H1 (cell line): ENCODE data around the gene CD84. TPM values are rescaled to one million over a fixed set of nuclear protein-coding genes. Genes with fewer than 3 reads are reported as not detected.

Source experiments
- CTCF ChIA-PET: fragments of 300-600 bp; sonication (Branson Sonifier 250); formaldehyde crosslinking; loops from one replicate; lab custom pipeline; 2021; ENCODE audit not compliant: partially characterized antibody; lab: Charles Lee
- POLR2A ChIA-PET: fragments of 300-600 bp; sonication (Branson Sonifier 250); formaldehyde crosslinking; loops from one replicate; lab custom pipeline; 2021; ENCODE audit warnings: inconsistent platforms; ENCODE audit not compliant: partially characterized antibody; lab: Charles Lee
- DNase-seq, 2 experiments: peaks; one replicate each; pipeline versions ENCODE4 v3.0.0 to v3.0.0-alpha.2; 2010 to 2022; ENCODE audit warnings: low spot score in 2 of 2, low read depth in 1 of 2, mixed read lengths in 1 of 2
- FAIRE-seq: peaks from 2 replicates; lab custom pipeline; 2011; peaks lifted over from hg19 to GRCh38; lab: Jason Lieb, UNC
- H2AFZ ChIP-seq: 2 replicates; pipeline ENCODE4 v1.8.1; 2012; ENCODE audit warnings: low read length, inconsistent platforms
- H2AK5ac ChIP-seq: 2 replicates; pipeline ENCODE4 v1.6.1; 2013; ENCODE audit warnings: low read depth, low read length
- H2BK120ac ChIP-seq: replicated peaks from 2 replicates; pipeline ENCODE3; 2013; ENCODE audit warnings: low read depth, low read length, inconsistent platforms
- H2BK12ac ChIP-seq: 2 replicates; pipeline ENCODE4 v1.6.1; 2013; ENCODE audit warnings: low read depth, low read length
- H2BK15ac ChIP-seq: 2 replicates; pipeline ENCODE4 v1.6.1; 2013; ENCODE audit warnings: low read length
- H2BK20ac ChIP-seq: 2 replicates; pipeline ENCODE4 v1.6.1; 2013; ENCODE audit warnings: low read length
- H2BK5ac ChIP-seq: 2 replicates; pipeline ENCODE4 v1.6.1; 2013; ENCODE audit warnings: low read depth, low read length
- H3K14ac ChIP-seq: 2 replicates; pipeline ENCODE4 v1.6.1; 2013; ENCODE audit warnings: inconsistent platforms; ENCODE audit not compliant: insufficient read length
- H3K18ac ChIP-seq: 2 replicates; pipeline ENCODE4 v1.6.1; 2013; ENCODE audit warnings: low read length; ENCODE audit errors: extremely low read depth
- H3K23ac ChIP-seq: 2 replicates; pipeline ENCODE4 v1.6.1; 2013; ENCODE audit warnings: inconsistent platforms; ENCODE audit not compliant: insufficient read length
- H3K23me2 ChIP-seq: 2 replicates; pipeline ENCODE4 v1.6.1; 2013; ENCODE audit warnings: low read depth, low read length
- H3K27ac ChIP-seq: 2 replicates; pipeline ENCODE4 v1.6.1; 2011; ENCODE audit warnings: low read depth, low read length, inconsistent platforms
- H3K27me3 ChIP-seq, 4 experiments: replicated peaks in 1 of 4; 1 replicate in 1 of 4; 2 replicates in 3 of 4; pipeline versions ENCODE4 v1.6.1 to v1.8.1; 2011 to 2013; ENCODE audit warnings: low read length in 3 of 4, mild to moderate bottlenecking in 3 of 4, inconsistent platforms in 2 of 4, mixed read lengths in 2 of 4, moderate library complexity in 1 of 4; ENCODE audit not compliant: control insufficient read depth in 3 of 4, insufficient read depth in 3 of 4; ENCODE audit errors: extremely low read depth in 1 of 4
- H3K36me3 ChIP-seq, 4 experiments: 2 replicates each; pipeline versions ENCODE4 v1.6.1 to v1.8.1; 2011 to 2013; ENCODE audit warnings: mild to moderate bottlenecking in 4 of 4, low read length in 3 of 4, moderate library complexity in 2 of 4, control low read depth in 1 of 4, inconsistent platforms in 1 of 4; ENCODE audit not compliant: insufficient read depth in 4 of 4, control insufficient read depth in 2 of 4
- H3K4ac ChIP-seq: replicated peaks from 2 replicates; pipeline ENCODE3; 2013; ENCODE audit warnings: low read length, low read depth, mixed read lengths, inconsistent platforms; ENCODE audit not compliant: insufficient read length
- H3K4me1 ChIP-seq, 4 experiments: replicated peaks in 1 of 4; 1 replicate in 1 of 4; 2 replicates in 3 of 4; pipeline versions ENCODE4 v1.6.1 to v1.8.1; 2011 to 2013; ENCODE audit warnings: low read length in 3 of 4, inconsistent platforms in 2 of 4, mixed read lengths in 1 of 4; ENCODE audit not compliant: insufficient read depth in 4 of 4, control insufficient read depth in 3 of 4
- H3K4me2 ChIP-seq, 2 experiments: 2 replicates each; pipeline versions ENCODE4 v1.6.1 to v1.8.1; 2011 to 2013; ENCODE audit warnings: low read depth in 2 of 2, low read length in 2 of 2, control low read depth in 1 of 2, inconsistent platforms in 1 of 2, mild to moderate bottlenecking in 1 of 2; ENCODE audit not compliant: insufficient read depth in 1 of 2
- H3K4me3 ChIP-seq, 4 experiments: fragments of 200-600, 300-600 bp in 1 of 4; sonication (generic), shearing (Covaris generic), sonication (Bioruptor Twin) in 1 of 4; 2 replicates each; pipeline versions ENCODE4 v1.5.1 to v1.8.1; 2011 to 2016; ENCODE audit warnings: low read length in 4 of 4, low read depth in 3 of 4, control low read depth in 2 of 4, inconsistent platforms in 2 of 4, mild to moderate bottlenecking in 2 of 4, mixed read lengths in 1 of 4, moderate library complexity in 1 of 4; ENCODE audit not compliant: insufficient read depth in 2 of 4; ENCODE audit errors: extremely low read depth in 1 of 4
- H3K56ac ChIP-seq: replicated peaks from 2 replicates; pipeline ENCODE3; 2013; ENCODE audit warnings: low read depth, mild to moderate bottlenecking, mixed read lengths, low read length, inconsistent platforms; ENCODE audit not compliant: insufficient read length
- H3K79me1 ChIP-seq: 2 replicates; pipeline ENCODE4 v1.6.1; 2013; ENCODE audit warnings: low read depth, low read length, control low read depth
- H3K79me2 ChIP-seq, 2 experiments: 2 replicates each; pipeline versions ENCODE4 v1.6.1 to v1.8.1; 2012 to 2013; ENCODE audit warnings: low read length in 2 of 2, mild to moderate bottlenecking in 2 of 2, inconsistent platforms in 1 of 2; ENCODE audit not compliant: insufficient read depth in 2 of 2, control insufficient read depth in 1 of 2
- H3K9ac ChIP-seq, 4 experiments: replicated peaks in 1 of 4; 1 replicate in 1 of 4; 2 replicates in 3 of 4; pipeline versions ENCODE4 v1.6.1 to v1.8.1; 2011 to 2013; ENCODE audit warnings: low read depth in 3 of 4, low read length in 3 of 4, control low read depth in 2 of 4, mild to moderate bottlenecking in 2 of 4, moderate library complexity in 2 of 4, inconsistent platforms in 1 of 4; ENCODE audit errors: extremely low read depth in 1 of 4
- H3K9me3 ChIP-seq, 2 experiments: 2 replicates each; pipeline versions ENCODE4 v1.6.1 to v1.8.1; 2012 to 2013; ENCODE audit warnings: mild to moderate bottlenecking in 2 of 2, moderate library complexity in 2 of 2, control low read depth in 1 of 2, inconsistent platforms in 1 of 2, low read depth in 1 of 2, low read length in 1 of 2, mixed read lengths in 1 of 2; ENCODE audit not compliant: insufficient read depth in 2 of 2
- H4K20me1 ChIP-seq, 2 experiments: replicated peaks in 1 of 2; 2 replicates each; pipeline versions ENCODE3 to v1.8.1; 2011 to 2013; ENCODE audit warnings: inconsistent platforms in 2 of 2, low read length in 2 of 2, mild to moderate bottlenecking in 1 of 2; ENCODE audit not compliant: insufficient read depth in 2 of 2, control insufficient read depth in 1 of 2
- H4K5ac ChIP-seq: 2 replicates; pipeline ENCODE4 v1.6.1; 2013; ENCODE audit warnings: low read length, low read depth, mixed read lengths, inconsistent platforms; ENCODE audit not compliant: insufficient read length
- H4K8ac ChIP-seq: 2 replicates; pipeline ENCODE4 v1.8.0; 2013; ENCODE audit warnings: mild to moderate bottlenecking, moderate library complexity, low read length, inconsistent platforms; ENCODE audit not compliant: insufficient read depth; ENCODE audit errors: extremely low read depth
- H4K91ac ChIP-seq: replicated peaks from 2 replicates; pipeline ENCODE3; 2013; ENCODE audit warnings: low read length, mixed read lengths, inconsistent platforms; ENCODE audit not compliant: insufficient read length
- CREB1 ChIP-seq: IDR thresholded peaks from 2 replicates; pipeline ENCODE4 v1.6.1; 2012; ENCODE audit warnings: inconsistent platforms
- E2F6 ChIP-seq: IDR thresholded peaks from 2 replicates; pipeline ENCODE4 v1.6.1; 2012; ENCODE audit warnings: inconsistent platforms
- HDAC2 ChIP-seq, 2 experiments: fragments of 300-600 bp in 1 of 2; sonication (generic) in 1 of 2; IDR thresholded peaks; 2 replicates each; pipeline ENCODE4 v1.6.1; 2011 to 2012; ENCODE audit warnings: low read depth in 2 of 2, low read length in 2 of 2, mild to moderate bottlenecking in 2 of 2, moderate library complexity in 2 of 2, borderline replicate concordance in 1 of 2, inconsistent platforms in 1 of 2
- JUND ChIP-seq: IDR thresholded peaks from 2 replicates; pipeline ENCODE4 v1.6.1; 2011; ENCODE audit warnings: mild to moderate bottlenecking, improper control_type of control experiment, low read length
- KDM5A ChIP-seq: fragments of 200-600 bp; IDR thresholded peaks from 2 replicates; pipeline ENCODE4 v1.7.1; 2012; ENCODE audit warnings: mild to moderate bottlenecking, low read length, inconsistent platforms, mixed read lengths
- SRF ChIP-seq: IDR thresholded peaks from 2 replicates; pipeline ENCODE4 v1.6.1; 2011; ENCODE audit warnings: mild to moderate bottlenecking, low read depth, low read length, moderate library complexity
- SUZ12 ChIP-seq: fragments of 200-600 bp; sonication (generic); IDR thresholded peaks from 2 replicates; pipeline ENCODE4 v1.6.1; 2012; ENCODE audit warnings: mild to moderate bottlenecking, inconsistent platforms, low read length, moderate library complexity, mixed read lengths
- TCF12 ChIP-seq: IDR thresholded peaks from 2 replicates; pipeline ENCODE4 v1.6.1; 2011; ENCODE audit warnings: low read depth, mild to moderate bottlenecking, low read length
- YY1 ChIP-seq: IDR thresholded peaks from 2 replicates; pipeline ENCODE4 v1.6.1; 2011; ENCODE audit warnings: low read depth, mild to moderate bottlenecking, low read length
- WGBS, 2 experiments: shearing (Covaris generic) in 1 of 2; methylation state at CpG; one replicate each; pipeline versions ENCODE4 v1.1.6 to v1.1.7; 2013 to 2015; ENCODE audit warnings: low lambda C conversion rate in 2 of 2, mixed read lengths in 2 of 2, inconsistent platforms in 1 of 2, low coverage in 1 of 2, missing lambda C conversion rate in 1 of 2; ENCODE audit not compliant: insufficient replicate concordance in 2 of 2, insufficient coverage in 1 of 2, insufficient read length in 1 of 2; ENCODE audit errors: extremely low coverage in 1 of 2, missing lambda C conversion rate in 1 of 2; 5-methylcytosine and 5-hydroxymethylcytosine counted together
- polyA plus RNA-seq, 7 experiments: library from polyadenylated mRNA; depleted of rRNA in 3 of 7; stranded (reverse) in 5 of 7; unstranded in 2 of 7; fragments of >200 nt in 5 of 7; fragments of 200-250 nt in 2 of 7; gene quantifications; 1 replicate in 5 of 7; 2 replicates in 1 of 7; 4 replicates in 1 of 7; pipeline versions ENCODE4 v1.2.1 to v1.2.3, GENCODE V29; 2011 to 2013; ENCODE audit warnings: missing spikeins in 2 of 7, mixed read lengths in 2 of 7
- total RNA-seq: library from RNA; stranded (reverse); fragmentation: NEBNext Ultra II Directional; extraction: Animal tissue kit (Norgen Biotek cat#: 25700); gene quantifications from 2 replicates; pipeline ENCODE4 v1.2.1, GENCODE V29; 2021

The CD84 gene
- total and polyA plus RNA-seq, 2 of the 8 experiments (the other 6 are each of a cell fraction or from before 2014, with no cell fraction given) = not detected

GRCh38 chr1:160607672-160608032 is 28.4 kb upstream of the CD84 start:
- Histone ChIP-seq H2AK5ac (no peak overlapping the region), H3K4me1 (peaks cover 0 to 2% (median 0%) of the 10 kb centered on the region in 4 experiments; a peak in 1 of 7 replicates), H3K23me2 (no peaks in the 10 kb centered on the region), H3K56ac (no peak overlapping the region), H3K14ac (no peak overlapping the region), H3K79me1 (no peaks in the 10 kb centered on the region), H3K36me3 (no peaks in the 10 kb centered on the region), H4K5ac (no peak overlapping the region), H2BK15ac (no peak overlapping the region), H3K4me2 (no peak overlapping the region), H3K23ac (no peak overlapping the region), H2BK20ac (no peak overlapping the region), H3K27me3 (no peaks in the 10 kb centered on the region), H3K9me3 (no peaks in the 10 kb centered on the region), H3K4ac (no peak overlapping the region), H3K79me2 (no peaks in the 10 kb centered on the region), H4K8ac (no peak overlapping the region), H3K18ac (no peak overlapping the region), H2AFZ (no peak overlapping the region), H4K91ac (no peak overlapping the region), H3K4me3 (no peak overlapping the region), H2BK5ac (no peak overlapping the region), H3K27ac (no peak overlapping the region), H4K20me1 (no peaks in the 10 kb centered on the region), H2BK120ac (no peak overlapping the region), H2BK12ac (no peak overlapping the region), H3K9ac (no peak overlapping the region)
- CTCF ChIA-PET = interaction anchor here (0.6 to 9.5 kb wide), 21 partner anchors 10 to 253 kb away, joined by 3 to 88 read pairs (median 7); no protein-coding TSS in a partner anchor
- POLR2A ChIA-PET = no interaction called here
- no peak for TF ChIP-seq SRF
- TF ChIP-seq E2F6 = no peak
- no peak for TF ChIP-seq SUZ12
- no peak for TF ChIP-seq HDAC2 (IDR thresholded peaks at IDR 0.05; ENCODE audit: borderline replicate concordance in 1 of 2, low read depth in 2 of 2, low read length in 2 of 2)
- TF ChIP-seq CREB1 = no peak
- no peak for TF ChIP-seq KDM5A
- no peak for TF ChIP-seq JUND
- TF ChIP-seq YY1 = no peak
- no peak for TF ChIP-seq TCF12
- FAIRE-seq (no peak), DNase-seq (no peak)
- 79% methylated on average over 1 of the region's 1 CpG; no CpG with 5 or more reads in 1 of the 2 experiments for WGBS, 2 experiments
